ENCODE data around the gene TMEM88.
A peak's percentile ranks its signal among the peaks of the same experiment; 100 is the strongest.
"Not testable (repeated sequence)": the region's sequence is repeated elsewhere in the genome, so short reads cannot be mapped to it uniquely, and the experiment has no call there.

Gene TMEM88, protein sequence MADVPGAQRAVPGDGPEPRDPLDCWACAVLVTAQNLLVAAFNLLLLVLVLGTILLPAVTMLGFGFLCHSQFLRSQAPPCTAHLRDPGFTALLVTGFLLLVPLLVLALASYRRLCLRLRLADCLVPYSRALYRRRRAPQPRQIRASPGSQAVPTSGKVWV

GRCh38 chr17:7854851-7855659 is at the start of gene TMEM88:
Gene TMEM88, plus strand, starts transcription at chr17:7855066. Its CDS starts 9 bp downstream, at chr17:7855075.
- no peak for DNase-seq (ENCODE audit: low read depth)
- TF ChIP-seq, protein P1, sequence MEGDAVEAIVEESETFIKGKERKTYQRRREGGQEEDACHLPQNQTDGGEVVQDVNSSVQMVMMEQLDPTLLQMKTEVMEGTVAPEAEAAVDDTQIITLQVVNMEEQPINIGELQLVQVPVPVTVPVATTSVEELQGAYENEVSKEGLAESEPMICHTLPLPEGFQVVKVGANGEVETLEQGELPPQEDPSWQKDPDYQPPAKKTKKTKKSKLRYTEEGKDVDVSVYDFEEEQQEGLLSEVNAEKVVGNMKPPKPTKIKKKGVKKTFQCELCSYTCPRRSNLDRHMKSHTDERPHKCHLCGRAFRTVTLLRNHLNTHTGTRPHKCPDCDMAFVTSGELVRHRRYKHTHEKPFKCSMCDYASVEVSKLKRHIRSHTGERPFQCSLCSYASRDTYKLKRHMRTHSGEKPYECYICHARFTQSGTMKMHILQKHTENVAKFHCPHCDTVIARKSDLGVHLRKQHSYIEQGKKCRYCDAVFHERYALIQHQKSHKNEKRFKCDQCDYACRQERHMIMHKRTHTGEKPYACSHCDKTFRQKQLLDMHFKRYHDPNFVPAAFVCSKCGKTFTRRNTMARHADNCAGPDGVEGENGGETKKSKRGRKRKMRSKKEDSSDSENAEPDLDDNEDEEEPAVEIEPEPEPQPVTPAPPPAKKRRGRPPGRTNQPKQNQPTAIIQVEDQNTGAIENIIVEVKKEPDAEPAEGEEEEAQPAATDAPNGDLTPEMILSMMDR (conservative IDR thresholded peaks at IDR 0.05; ENCODE audit: low read depth, low read length): no peak
- peak within 1 kb of the TSS; percentile 52 for H3K4me3 ChIP-seq (ENCODE audit: low read length)

- no peak overlapping the region for H3K4me3 ChIP-seq (ENCODE audit: low read length)
- DNase-seq (ENCODE audit: low read depth): no peak
- TF ChIP-seq, protein P1 (conservative IDR thresholded peaks at IDR 0.05; ENCODE audit: low read depth, low read length): no peak
Measured at GRCh38 chr17:7806587-7806986, 48.3 kb upstream of the TMEM88 start.

- DNase-seq (ENCODE audit: low read depth): no peak
- no peak overlapping the region for H3K4me3 ChIP-seq (ENCODE audit: low read length)
Measured at GRCh38 chr17:7807206-7807605, 47.7 kb upstream of the TMEM88 start.

GRCh38 chr17:7809086-7809790 is 45.6 kb upstream of the TMEM88 start:
- no peak for DNase-seq (ENCODE audit: low read depth)
- no peak overlapping the region for H3K4me3 ChIP-seq (ENCODE audit: low read length)
- TF ChIP-seq, protein P1 (conservative IDR thresholded peaks at IDR 0.05; ENCODE audit: low read depth, low read length): no peak

More at GRCh38 chr17:7807206-7807605, 47.7 kb upstream of the TMEM88 start:
- TF ChIP-seq, protein P1 (conservative IDR thresholded peaks at IDR 0.05; ENCODE audit: low read depth, low read length): no peak

DNA sequence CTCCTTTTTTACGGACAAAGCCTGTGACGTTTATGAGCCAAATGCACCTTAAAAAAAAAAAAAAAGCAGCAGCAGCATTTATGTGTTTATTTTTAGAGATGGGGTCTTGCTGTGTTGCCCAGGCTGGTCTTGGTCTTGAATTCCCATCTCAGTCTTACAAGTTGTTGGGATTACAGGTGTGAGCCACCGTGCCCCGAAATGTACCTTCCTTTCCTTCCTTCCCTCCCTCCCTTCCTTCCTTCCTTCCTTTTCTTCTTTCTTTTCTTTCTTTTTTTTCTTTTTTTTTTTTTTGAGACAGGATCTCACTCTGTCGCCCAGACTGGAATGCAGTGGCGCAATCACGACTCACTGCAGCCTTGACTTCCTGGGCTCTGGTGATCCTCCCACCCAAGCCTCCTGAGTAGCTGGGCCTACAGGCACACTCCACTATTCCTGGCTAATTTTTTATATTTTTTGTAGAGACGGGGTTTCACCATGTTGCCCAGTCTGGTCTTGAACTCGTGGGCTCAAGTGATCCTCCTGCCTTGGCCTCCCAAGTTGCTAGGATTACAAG is 45.0 kb upstream of the TMEM88 start:
- DNase-seq (ENCODE audit: low read depth); H3K4me3 ChIP-seq (ENCODE audit: low read length): not testable (repeated sequence)

- TF ChIP-seq, protein P1 (conservative IDR thresholded peaks at IDR 0.05; ENCODE audit: low read depth, low read length): no peak
- no peak for DNase-seq (ENCODE audit: low read depth)
Measured at GRCh38 chr17:7811251-7811650, 43.6 kb upstream of the TMEM88 start.

GRCh38 chr17:7814969-7815368 is 39.9 kb upstream of the TMEM88 start:
- no peak for DNase-seq (ENCODE audit: low read depth)
- H3K4me3 ChIP-seq (ENCODE audit: low read length): no peak overlapping the region
- TF ChIP-seq, protein P1 (conservative IDR thresholded peaks at IDR 0.05; ENCODE audit: low read depth, low read length): no peak

More at GRCh38 chr17:7811251-7811650, 43.6 kb upstream of the TMEM88 start:
- H3K4me3 ChIP-seq (ENCODE audit: low read length): no peak overlapping the region
